ENCODE measurements around the gene HOXB2. TPM values are rescaled to one million over a fixed set of nuclear protein-coding genes. Genes with fewer than 3 reads are reported as not detected.

The HOXB2 gene
- total RNA-seq, 1 experiment from 2014 or later: not detected

DNA sequence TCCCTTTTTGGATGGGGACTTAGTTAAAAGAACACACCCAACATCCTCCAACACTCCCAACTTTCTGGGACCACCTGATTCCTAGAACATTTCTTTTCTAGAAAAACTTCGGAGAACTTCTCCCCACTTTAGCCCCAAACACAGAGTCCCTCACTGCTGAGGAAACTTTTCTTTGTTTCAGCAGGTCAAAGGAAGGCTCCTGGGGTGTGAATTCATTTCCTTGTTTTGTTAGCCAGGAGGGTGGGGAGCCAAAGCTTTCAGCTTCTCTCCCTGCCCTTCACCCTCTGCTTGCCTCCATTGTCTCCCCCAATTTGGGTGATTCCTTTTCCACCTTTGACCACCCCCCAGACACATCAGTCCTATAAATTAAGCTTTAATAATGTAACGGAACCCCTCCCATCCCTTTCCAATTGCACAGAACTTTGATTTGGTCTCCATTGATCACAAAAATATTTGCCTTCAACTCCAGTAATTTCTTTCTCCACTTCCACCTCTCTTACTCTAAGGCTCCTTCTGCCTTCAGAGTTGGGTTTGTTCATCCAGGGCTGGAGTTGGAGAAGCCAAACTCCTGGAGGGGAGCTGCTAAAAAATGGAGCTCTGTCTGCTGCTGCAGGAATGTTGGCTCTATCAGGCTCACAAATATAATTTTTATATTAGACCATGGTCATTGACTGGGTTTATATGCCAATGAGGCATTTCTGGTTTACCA, 22.9 kb upstream of the HOXB2 start:
- H3K27me3 Mint-ChIP-seq (ENCODE audit: low read depth): peaks cover 12% of the 10 kb centered on the region
- no peak overlapping the region for H2BK5ac ChIP-seq (ENCODE audit: insufficient read length, low read length)
- WGBS (ENCODE audit: extremely low coverage, insufficient read length, low lambda C conversion rate): no CpG with 5 or more reads among the region's 2 CpGs
- no peaks in the 10 kb centered on the region; a peak in 1 of 7 replicates for H3K36me3 Mint-ChIP-seq (ENCODE audit: insufficient read depth in 1 of 3, low read depth in 3 of 3)
- H3K4ac ChIP-seq (ENCODE audit: low read depth, low read length): no peak overlapping the region
- H3K4me3 Mint-ChIP-seq: no peak overlapping the region
- peaks cover 4% of the 10 kb centered on the region for H4K20me1 ChIP-seq (ENCODE audit: control insufficient read depth, insufficient read depth, insufficient read length)
- no peaks in the 10 kb centered on the region for H3K23me2 ChIP-seq (ENCODE audit: insufficient read length, low read depth, low read length, poor library complexity, severe bottlenecking)
- H3T11ph ChIP-seq (ENCODE audit: low read length): no peak overlapping the region
- H4K5ac ChIP-seq (ENCODE audit: insufficient read length, low read depth, low read length): no peak overlapping the region
- no peak for DNase-seq
- TF ChIP-seq, protein P1, sequence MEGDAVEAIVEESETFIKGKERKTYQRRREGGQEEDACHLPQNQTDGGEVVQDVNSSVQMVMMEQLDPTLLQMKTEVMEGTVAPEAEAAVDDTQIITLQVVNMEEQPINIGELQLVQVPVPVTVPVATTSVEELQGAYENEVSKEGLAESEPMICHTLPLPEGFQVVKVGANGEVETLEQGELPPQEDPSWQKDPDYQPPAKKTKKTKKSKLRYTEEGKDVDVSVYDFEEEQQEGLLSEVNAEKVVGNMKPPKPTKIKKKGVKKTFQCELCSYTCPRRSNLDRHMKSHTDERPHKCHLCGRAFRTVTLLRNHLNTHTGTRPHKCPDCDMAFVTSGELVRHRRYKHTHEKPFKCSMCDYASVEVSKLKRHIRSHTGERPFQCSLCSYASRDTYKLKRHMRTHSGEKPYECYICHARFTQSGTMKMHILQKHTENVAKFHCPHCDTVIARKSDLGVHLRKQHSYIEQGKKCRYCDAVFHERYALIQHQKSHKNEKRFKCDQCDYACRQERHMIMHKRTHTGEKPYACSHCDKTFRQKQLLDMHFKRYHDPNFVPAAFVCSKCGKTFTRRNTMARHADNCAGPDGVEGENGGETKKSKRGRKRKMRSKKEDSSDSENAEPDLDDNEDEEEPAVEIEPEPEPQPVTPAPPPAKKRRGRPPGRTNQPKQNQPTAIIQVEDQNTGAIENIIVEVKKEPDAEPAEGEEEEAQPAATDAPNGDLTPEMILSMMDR (conservative IDR thresholded peaks at IDR 0.05): no peak
- no peak overlapping the region for H2AFZ ChIP-seq (ENCODE audit: low read length)
- H3K4me1 ChIP-seq (ENCODE audit: insufficient read depth, low read length): peaks cover 2% of the 10 kb centered on the region; the same call in 1 of the 2 replicates
- H3K79me2 ChIP-seq (ENCODE audit: insufficient read depth, low read length): no peaks in the 10 kb centered on the region
- H3K9me3 Mint-ChIP-seq: peaks cover 0 to 7% of the 10 kb centered on the region in 2 experiments; a peak in 2 of 5 replicates
- no peak overlapping the region for H2BK15ac ChIP-seq (ENCODE audit: low read depth, low read length)
- H2BK20ac ChIP-seq (ENCODE audit: low read depth, low read length, poor library complexity, severe bottlenecking): no peak overlapping the region
- H3K4me2 ChIP-seq (ENCODE audit: insufficient read depth, insufficient read length, low read length): no peak overlapping the region
- H3K23ac ChIP-seq (ENCODE audit: insufficient read length, low read depth, low read length): no peak overlapping the region
- no peak overlapping the region for H3K18ac ChIP-seq (ENCODE audit: insufficient read length, low read depth, low read length)
- H2AK5ac ChIP-seq (ENCODE audit: insufficient read length, low read length): no peak overlapping the region
- peaks cover 99% of the 10 kb centered on the region for H3K27me3 ChIP-seq (ENCODE audit: insufficient read depth, low read length)
- H4K8ac ChIP-seq (replicated peaks; ENCODE audit: insufficient read length, low read depth, low read length): no peak overlapping the region
- no peak overlapping the region for H3K14ac ChIP-seq (ENCODE audit: insufficient read depth, low read length)
- no peak overlapping the region for H2BK120ac ChIP-seq (ENCODE audit: low read depth, low read length, poor library complexity, severe bottlenecking)
- no peak overlapping the region for H3K56ac ChIP-seq (ENCODE audit: insufficient read length, low read depth, low read length)
- H3K4me1 Mint-ChIP-seq: peaks cover 6 to 18% of the 10 kb centered on the region in 2 experiments
- no peaks in the 10 kb centered on the region for H3K9me3 ChIP-seq (ENCODE audit: control insufficient read depth, low read depth, low read length)
- H3K9ac ChIP-seq (ENCODE audit: extremely low read depth, insufficient read length, low read length): no peak overlapping the region
- no peak overlapping the region for H4K91ac ChIP-seq (ENCODE audit: insufficient read length, low read depth, low read length)
- H3K27ac ChIP-seq (ENCODE audit: insufficient read length, low read depth, low read length): no peak overlapping the region
- no peak overlapping the region for H3K27ac Mint-ChIP-seq
- no peak overlapping the region for H2BK12ac ChIP-seq (ENCODE audit: insufficient read length, low read depth, low read length)
- no peaks in the 10 kb centered on the region for H3K79me1 ChIP-seq (ENCODE audit: insufficient read depth, low read depth, low read length, poor library complexity, severe bottlenecking)
